DOHH2 (cell line): Measurements from ENCODE around the gene ADAMTS12.

Source experiments
- H3F3A ChIP-seq: fragments of 200-600 bp; sonication (generic), shearing (Covaris generic); 2 replicates; pipeline ENCODE4 v1.6.0; 2016; ENCODE audit warnings: antibody characterized with exemption, mild to moderate bottlenecking; ENCODE audit not compliant: control insufficient read depth, insufficient read depth
- H3K27ac ChIP-seq: fragments of 200-600 bp; sonication (generic); 2 replicates; pipeline ENCODE4 v1.5.1; 2014; ENCODE audit warnings: low read depth, mild to moderate bottlenecking, low read length, moderate library complexity
- H3K27me3 ChIP-seq: fragments of 200-600 bp; sonication (generic); 2 replicates; pipeline ENCODE4 v1.6.1; 2014; ENCODE audit warnings: mild to moderate bottlenecking, low read length, mixed read lengths; ENCODE audit not compliant: control insufficient read depth
- H3K36me3 ChIP-seq: fragments of 200-600 bp; sonication (generic); 2 replicates; pipeline ENCODE4 v1.6.1; 2014; ENCODE audit warnings: mild to moderate bottlenecking, low read length, moderate library complexity, mixed read lengths; ENCODE audit not compliant: control insufficient read depth
- H3K4me1 ChIP-seq: fragments of 200-600 bp; sonication (generic); 2 replicates; pipeline ENCODE4 v1.6.1; 2014; ENCODE audit warnings: mild to moderate bottlenecking, low read length, mixed read lengths; ENCODE audit not compliant: control insufficient read depth
- H3K4me2 ChIP-seq: fragments of 200-600 bp; sonication (generic); 2 replicates; pipeline ENCODE4 v1.6.0; 2014; ENCODE audit warnings: mild to moderate bottlenecking, low read length, moderate library complexity
- H3K4me3 ChIP-seq: fragments of 200-600 bp; sonication (generic); 2 replicates; pipeline ENCODE4 v1.5.1; 2014; ENCODE audit warnings: mild to moderate bottlenecking, low read length, mixed read lengths
- H3K79me2 ChIP-seq: fragments of 200-600 bp; sonication (generic); 2 replicates; pipeline ENCODE4 v1.6.1; 2014; ENCODE audit warnings: mild to moderate bottlenecking, low read length, mixed read lengths; ENCODE audit not compliant: control insufficient read depth
- H3K9me2 ChIP-seq: fragments of 200-600 bp; sonication (generic); replicated peaks from 2 replicates; pipeline ENCODE4 v1.6.1; 2014; ENCODE audit warnings: mild to moderate bottlenecking, low read length, mixed read lengths; ENCODE audit not compliant: control insufficient read depth
- H3K9me3 ChIP-seq: fragments of 200-600 bp; sonication (generic); 2 replicates; pipeline ENCODE4 v1.6.1; 2014; ENCODE audit warnings: antibody characterized with exemption, low read length, mixed read lengths; ENCODE audit not compliant: control insufficient read depth, insufficient read depth
- H4K20me1 ChIP-seq: fragments of 200-600 bp; sonication (generic); 2 replicates; pipeline ENCODE4 v1.6.0; 2014; ENCODE audit warnings: low read depth, mild to moderate bottlenecking, antibody characterized with exemption, low read length, moderate library complexity; ENCODE audit not compliant: control insufficient read depth, insufficient read depth
- CTCF ChIP-seq: fragments of 200-600 bp; sonication (generic); IDR thresholded peaks from one replicate; pipeline ENCODE4 v1.5.1; 2014; ENCODE audit warnings: antibody characterized with exemption, mild to moderate bottlenecking, low read depth, low read length; ENCODE audit not compliant: poor library complexity, severe bottlenecking
- EZH2phosphoT487 ChIP-seq: fragments of 200-600 bp; sonication (generic); IDR thresholded peaks from 2 replicates; pipeline ENCODE4 v1.6.1; 2017; ENCODE audit warnings: borderline replicate concordance, mild to moderate bottlenecking, antibody characterized with exemption, low read length, moderate library complexity, mixed read lengths

Gene ADAMTS12

GRCh38 chr5:33758737-33759136 lies 133.1 kb downstream of the ADAMTS12 start:
- Histone ChIP-seq H3F3A (no peaks in the 10 kb centered on the region), H3K27me3 (no peaks in the 10 kb centered on the region), H3K27ac (no peak overlapping the region), H3K4me3 (no peak overlapping the region), H3K79me2 (no peaks in the 10 kb centered on the region), H3K4me2 (no peak overlapping the region), H3K36me3 (no peaks in the 10 kb centered on the region), H3K9me2 (no peaks in the 10 kb centered on the region), H3K4me1 (no peaks in the 10 kb centered on the region), H3K9me3 (no peaks in the 10 kb centered on the region), H4K20me1 (no peaks in the 10 kb centered on the region)
- TF ChIP-seq EZH2phosphoT487 (no peak), CTCF (no peak)

- H3F3A ChIP-seq: no peaks in the 10 kb centered on the region
- no peak overlapping the region for H3K27ac ChIP-seq
- TF ChIP-seq CTCF (no peak), EZH2phosphoT487 (no peak)
- no peaks in the 10 kb centered on the region for H3K4me1 ChIP-seq
- H3K79me2 ChIP-seq: no peaks in the 10 kb centered on the region
- H3K36me3 ChIP-seq: no peaks in the 10 kb centered on the region
- H3K4me2 ChIP-seq: no peak overlapping the region
- no peaks in the 10 kb centered on the region for H3K27me3 ChIP-seq
- no peaks in the 10 kb centered on the region for H4K20me1 ChIP-seq
- no peaks in the 10 kb centered on the region for H3K9me3 ChIP-seq
- H3K4me3 ChIP-seq: no peak overlapping the region
- no peaks in the 10 kb centered on the region for H3K9me2 ChIP-seq
Measured at GRCh38 chr5:33756491-33756890, 135.3 kb downstream of the ADAMTS12 start.

- H3K27me3 ChIP-seq: no peaks in the 10 kb centered on the region
- TF ChIP-seq CTCF (no peak), EZH2phosphoT487 (no peak)
- H3K36me3 ChIP-seq: no peaks in the 10 kb centered on the region
- H3K4me2 ChIP-seq: no peak overlapping the region
- no peaks in the 10 kb centered on the region for H3K4me1 ChIP-seq
- no peaks in the 10 kb centered on the region for H3K9me2 ChIP-seq
- H3K9me3 ChIP-seq: no peaks in the 10 kb centered on the region
- no peak overlapping the region for H3K27ac ChIP-seq
- no peak overlapping the region for H3K4me3 ChIP-seq
- H3F3A ChIP-seq: no peaks in the 10 kb centered on the region
- H3K79me2 ChIP-seq: no peaks in the 10 kb centered on the region
- no peaks in the 10 kb centered on the region for H4K20me1 ChIP-seq
Measured at GRCh38 chr5:33755231-33755630, 136.6 kb downstream of the ADAMTS12 start.

GRCh38 chr5:33753704-33754103 lies 138.1 kb downstream of the ADAMTS12 start:
- H3K4me3 ChIP-seq: no peak overlapping the region
- no peaks in the 10 kb centered on the region for H3K9me3 ChIP-seq
- H3K79me2 ChIP-seq: no peaks in the 10 kb centered on the region
- no peaks in the 10 kb centered on the region for H3K36me3 ChIP-seq
- H3K27me3 ChIP-seq: no peaks in the 10 kb centered on the region
- no peak overlapping the region for H3K4me2 ChIP-seq
- no peaks in the 10 kb centered on the region for H3K9me2 ChIP-seq
- no peaks in the 10 kb centered on the region for H3K4me1 ChIP-seq
- no peaks in the 10 kb centered on the region for H3F3A ChIP-seq
- H4K20me1 ChIP-seq: no peaks in the 10 kb centered on the region
- no peak for TF ChIP-seq CTCF
- TF ChIP-seq EZH2phosphoT487: no peak
- H3K27ac ChIP-seq: no peak overlapping the region
